Liver (tissue), 9 donors: ENCODE results near the gene TTC36. TPM values are rescaled to one million over a fixed set of nuclear protein-coding genes. Genes with fewer than 3 reads are reported as not detected.
A peak's percentile ranks its signal among the peaks of the same experiment; 100 is the strongest.

Experiments
- DNase-seq: peaks from one replicate; pipeline ENCODE4 v3.0.0-alpha.2; 2017; ENCODE audit warnings: low spot score
- H3K27ac ChIP-seq, 2 donors: one replicate each; pipeline ENCODE4 v1.7.0; 2013; ENCODE audit warnings: inconsistent platforms in 2 of 2, low read length in 2 of 2, control low read depth in 1 of 2, low read depth in 1 of 2, mild to moderate bottlenecking in 1 of 2
- H3K27me3 ChIP-seq, 4 donors: one replicate each; pipeline versions ENCODE4 v1.6.1 to v1.7.0; 2013; ENCODE audit warnings: low read length in 3 of 4, inconsistent platforms in 1 of 4, mild to moderate bottlenecking in 1 of 4, moderate library complexity in 1 of 4; ENCODE audit not compliant: control insufficient read depth in 4 of 4, insufficient read depth in 4 of 4
- H3K36me3 ChIP-seq, 4 donors: one replicate each; pipeline versions ENCODE4 v1.6.1 to v1.7.0; 2013; ENCODE audit warnings: low read length in 3 of 4, mild to moderate bottlenecking in 3 of 4, low read depth in 1 of 4, moderate library complexity in 1 of 4; ENCODE audit not compliant: control insufficient read depth in 4 of 4, insufficient read depth in 3 of 4
- H3K4me1 ChIP-seq, 4 donors: one replicate each; pipeline versions ENCODE4 v1.6.1 to v1.7.0; 2013; ENCODE audit warnings: low read length in 3 of 4, mild to moderate bottlenecking in 3 of 4, moderate library complexity in 1 of 4; ENCODE audit not compliant: control insufficient read depth in 4 of 4, insufficient read depth in 4 of 4
- H3K4me3 ChIP-seq, 3 donors: one replicate each; pipeline versions ENCODE4 v1.6.1 to v1.7.0; 2013; ENCODE audit warnings: low read length in 3 of 3, control low read depth in 1 of 3, low read depth in 1 of 3, mild to moderate bottlenecking in 1 of 3
- H3K9ac ChIP-seq, 2 donors: one replicate each; pipeline ENCODE4 v1.7.0; 2013; ENCODE audit warnings: low read length in 2 of 2, mild to moderate bottlenecking in 2 of 2, moderate library complexity in 2 of 2, control low read depth in 1 of 2, low read depth in 1 of 2
- H3K9me3 ChIP-seq, 4 donors: one replicate each; pipeline versions ENCODE4 v1.6.1 to v1.7.0; 2013; ENCODE audit warnings: low read length in 3 of 4; ENCODE audit not compliant: control insufficient read depth in 4 of 4
- ATF3 ChIP-seq: IDR thresholded peaks from 2 replicates; pipeline ENCODE4 v1.6.1; 2016; ENCODE audit warnings: antibody characterized with exemption
- CTCF ChIP-seq: fragments of 150-350 bp; IDR thresholded peaks from 2 replicates; pipeline ENCODE4 v1.5.1; 2017; ENCODE audit warnings: improper control_type of control experiment, low read depth, low read length; ENCODE audit not compliant: missing input control
- EGR1 ChIP-seq, 2 donors: IDR thresholded peaks; 2 replicates each; pipeline ENCODE4 v1.6.1; 2016 to 2018; ENCODE audit warnings: antibody characterized with exemption in 2 of 2, low read depth in 2 of 2
- FOXA1 ChIP-seq: IDR thresholded peaks from 2 replicates; pipeline ENCODE4 v1.6.1; 2016; ENCODE audit warnings: antibody characterized with exemption
- FOXA2 ChIP-seq: IDR thresholded peaks from 2 replicates; pipeline ENCODE4 v1.6.1; 2016; ENCODE audit warnings: antibody characterized with exemption
- GABPA ChIP-seq, 2 donors: IDR thresholded peaks in 1 of 2; conservative IDR thresholded peaks in 1 of 2; 2 replicates each; pipeline ENCODE4 v1.6.1; 2016; ENCODE audit warnings: antibody characterized with exemption in 2 of 2, mild to moderate bottlenecking in 1 of 2, moderate library complexity in 1 of 2
- HNF4A ChIP-seq, 2 donors: conservative IDR thresholded peaks; 2 replicates each; pipeline ENCODE4 v1.6.1; 2016; ENCODE audit warnings: antibody characterized with exemption in 2 of 2, mild to moderate bottlenecking in 2 of 2
- HNF4G ChIP-seq: IDR thresholded peaks from 2 replicates; pipeline ENCODE4 v1.6.1; 2016; ENCODE audit warnings: antibody characterized with exemption
- JUND ChIP-seq, 2 donors: IDR thresholded peaks; 2 replicates each; pipeline ENCODE4 v1.6.1; 2016; ENCODE audit warnings: antibody characterized with exemption in 2 of 2
- MAX ChIP-seq: IDR thresholded peaks from 2 replicates; pipeline ENCODE4 v1.6.1; 2016; ENCODE audit warnings: antibody characterized with exemption
- NR2F2 ChIP-seq: IDR thresholded peaks from 2 replicates; pipeline ENCODE4 v1.6.1; 2016; ENCODE audit warnings: antibody characterized with exemption
- RAD21 ChIP-seq, 2 donors: IDR thresholded peaks; 2 replicates each; pipeline ENCODE4 v1.6.1; 2016; ENCODE audit warnings: antibody characterized with exemption in 2 of 2, mild to moderate bottlenecking in 2 of 2
- REST ChIP-seq: IDR thresholded peaks from 2 replicates; pipeline ENCODE4 v1.6.1; 2016; ENCODE audit warnings: antibody characterized with exemption, mild to moderate bottlenecking
- RXRA ChIP-seq, 2 donors: IDR thresholded peaks; 2 replicates each; pipeline ENCODE4 v1.6.1; 2017 to 2018; ENCODE audit warnings: antibody characterized with exemption in 2 of 2, mild to moderate bottlenecking in 1 of 2
- SP1 ChIP-seq: IDR thresholded peaks from 2 replicates; pipeline ENCODE4 v1.6.1; 2018; ENCODE audit warnings: antibody characterized with exemption, mild to moderate bottlenecking
- TAF1 ChIP-seq: conservative IDR thresholded peaks from 2 replicates; pipeline ENCODE4 v1.6.1; 2016; ENCODE audit warnings: antibody characterized with exemption, mild to moderate bottlenecking
- YY1 ChIP-seq: IDR thresholded peaks from 2 replicates; pipeline ENCODE4 v1.6.1; 2016; ENCODE audit warnings: antibody characterized with exemption, mild to moderate bottlenecking
- ZBTB33 ChIP-seq: IDR thresholded peaks from 2 replicates; pipeline ENCODE4 v1.6.1; 2016; ENCODE audit warnings: antibody characterized with exemption
- WGBS: extraction: QIAGEN DNeasy Blood & Tissue Kit; methylation state at CpG from one replicate; pipeline ENCODE4 v1.1.7; 2013; 5-methylcytosine and 5-hydroxymethylcytosine counted together
- polyA plus RNA-seq, 2 donors: library from polyadenylated mRNA; stranded (reverse) in 1 of 2; unstranded in 1 of 2; fragments of 200-250 nt in 1 of 2; fragments of >200 nt in 1 of 2; fragmentation: Nextera tagmentation in 1 of 2; extraction: Ambion mirVana in 1 of 2; gene quantifications; one replicate each; pipeline versions ENCODE4 v1.2.1 to v1.2.3, GENCODE V29; 2013 to 2015
- total RNA-seq, 2 donors: library from RNA; depleted of rRNA; stranded (reverse); fragments of >200 nt; gene quantifications; one replicate each; pipeline ENCODE4 v1.2.3, GENCODE V29; 2014
- donor health status: healthy.
- donor health status: healthy.
- donor health status: healthy.
- donor health status: healthy.
- donor health status: healthy.

Gene TTC36
- total and polyA plus RNA-seq, 4 donors = 2.0 to 66.1 (median 34.8) TPM

- peak; percentile 62 for TF ChIP-seq HNF4G
- no peak for TF ChIP-seq MAX
- peak; percentile 40 for TF ChIP-seq YY1
- TF ChIP-seq ATF3 = no peak
- TF ChIP-seq RXRA (IDR thresholded peaks at IDR 0.05) = peak; percentile 75 to 84
- TF ChIP-seq SP1 = peak; percentile 90
- TF ChIP-seq FOXA2 = peak; percentile 72
- no peak for TF ChIP-seq GABPA (IDR thresholded peaks at IDR 0.05 in 1 of 2, conservative IDR thresholded peaks at IDR 0.05 in 1 of 2)
- peak; percentile 37 for TF ChIP-seq NR2F2
- no peak for TF ChIP-seq TAF1
- no peak for TF ChIP-seq CTCF
- peak; percentile 33 for TF ChIP-seq ZBTB33
- peak; percentile 41 for TF ChIP-seq REST
- TF ChIP-seq FOXA1 = peak; percentile 57
- TF ChIP-seq EGR1 (IDR thresholded peaks at IDR 0.05; ENCODE audit: low read depth in 2 of 2) = no peak
- TF ChIP-seq RAD21 (IDR thresholded peaks at IDR 0.05) = peak in 1 of 2 donors; percentile 48
- no peak for TF ChIP-seq JUND (IDR thresholded peaks at IDR 0.05)
- peak; percentile 93 for TF ChIP-seq HNF4A (conservative IDR thresholded peaks at IDR 0.05)
- Histone ChIP-seq H3K9ac (peak overlapping the region in 1 of 2 donors; percentile 72), H3K27me3 (no peaks in the 10 kb centered on the region), H3K36me3 (peaks cover 0 to 4% (median 0%) of the 10 kb centered on the region in 4 donors), H3K27ac (peak overlapping the region; percentile 73 to 83), H3K4me1 (peaks cover 1 to 30% (median 23%) of the 10 kb centered on the region in 4 donors), H3K9me3 (no peaks in the 10 kb centered on the region), H3K4me3 (no peak overlapping the region)
- DNase-seq = no peak
- 56% methylated on average over 3 of the region's 3 CpGs for WGBS
These were observed 17.4 kb downstream of the TTC36 start for GRCh38 chr11:118544647-118545010.
